Fibroblast of villous mesenchyme (primary cell): ENCODE measurements around the gene FGF12. TPM values are rescaled to one million over a fixed set of nuclear protein-coding genes. Genes with fewer than 3 reads are reported as not detected.

ENCODE experiments used
- DNase-seq: peaks from one replicate; pipeline ENCODE4 v3.0.0-alpha.2; 2010; ENCODE audit warnings: low read depth
- H3K4me3 ChIP-seq: 2 replicates; pipeline ENCODE4 v1.5.1; 2011; ENCODE audit warnings: low read depth, mild to moderate bottlenecking, low read length
- total RNA-seq: library from RNA; depleted of rRNA; stranded (reverse); fragments of >200 nt; gene quantifications from 2 replicates; pipeline ENCODE4 v1.2.3, GENCODE V29; 2012
- TF ChIP-seq, protein P1 (sequence below): IDR thresholded peaks from 2 replicates; pipeline ENCODE4 v1.5.1; 2012; ENCODE audit warnings: low read depth, mild to moderate bottlenecking, low read length; ENCODE audit not compliant: insufficient read depth

Gene FGF12
- total RNA-seq, 1 donor = under 0.01 TPM

- DNase-seq = no peak
- TF ChIP-seq, protein P1, sequence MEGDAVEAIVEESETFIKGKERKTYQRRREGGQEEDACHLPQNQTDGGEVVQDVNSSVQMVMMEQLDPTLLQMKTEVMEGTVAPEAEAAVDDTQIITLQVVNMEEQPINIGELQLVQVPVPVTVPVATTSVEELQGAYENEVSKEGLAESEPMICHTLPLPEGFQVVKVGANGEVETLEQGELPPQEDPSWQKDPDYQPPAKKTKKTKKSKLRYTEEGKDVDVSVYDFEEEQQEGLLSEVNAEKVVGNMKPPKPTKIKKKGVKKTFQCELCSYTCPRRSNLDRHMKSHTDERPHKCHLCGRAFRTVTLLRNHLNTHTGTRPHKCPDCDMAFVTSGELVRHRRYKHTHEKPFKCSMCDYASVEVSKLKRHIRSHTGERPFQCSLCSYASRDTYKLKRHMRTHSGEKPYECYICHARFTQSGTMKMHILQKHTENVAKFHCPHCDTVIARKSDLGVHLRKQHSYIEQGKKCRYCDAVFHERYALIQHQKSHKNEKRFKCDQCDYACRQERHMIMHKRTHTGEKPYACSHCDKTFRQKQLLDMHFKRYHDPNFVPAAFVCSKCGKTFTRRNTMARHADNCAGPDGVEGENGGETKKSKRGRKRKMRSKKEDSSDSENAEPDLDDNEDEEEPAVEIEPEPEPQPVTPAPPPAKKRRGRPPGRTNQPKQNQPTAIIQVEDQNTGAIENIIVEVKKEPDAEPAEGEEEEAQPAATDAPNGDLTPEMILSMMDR = no peak
These were observed 330.3 kb downstream of the FGF12 start for GRCh38 chr3:192397012-192397411.

DNA sequence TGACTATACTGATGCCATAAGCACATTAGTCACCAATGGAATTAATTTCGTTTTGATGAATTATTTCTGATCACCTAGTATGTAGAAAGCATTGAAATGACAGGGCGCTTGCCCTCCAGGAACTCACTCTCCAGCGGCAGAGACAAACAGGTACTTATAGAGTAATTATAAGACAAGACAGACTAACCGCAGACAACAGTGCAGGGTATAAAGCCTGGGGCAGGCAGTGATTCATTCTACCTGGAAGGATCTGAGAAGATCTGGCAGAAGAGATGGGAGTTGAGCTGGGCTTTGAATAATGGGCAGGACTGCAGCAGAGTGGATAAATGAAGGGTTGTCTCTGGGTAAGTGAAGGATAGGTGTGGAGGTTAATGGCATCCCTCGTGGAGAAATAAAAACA lies 331.8 kb downstream of the FGF12 start:
- TF ChIP-seq, protein P1 = no peak
- no peak for DNase-seq
- H3K4me3 ChIP-seq = no peak overlapping the region

More at GRCh38 chr3:192397012-192397411, 330.3 kb downstream of the FGF12 start:
- H3K4me3 ChIP-seq = no peak overlapping the region

DNA sequence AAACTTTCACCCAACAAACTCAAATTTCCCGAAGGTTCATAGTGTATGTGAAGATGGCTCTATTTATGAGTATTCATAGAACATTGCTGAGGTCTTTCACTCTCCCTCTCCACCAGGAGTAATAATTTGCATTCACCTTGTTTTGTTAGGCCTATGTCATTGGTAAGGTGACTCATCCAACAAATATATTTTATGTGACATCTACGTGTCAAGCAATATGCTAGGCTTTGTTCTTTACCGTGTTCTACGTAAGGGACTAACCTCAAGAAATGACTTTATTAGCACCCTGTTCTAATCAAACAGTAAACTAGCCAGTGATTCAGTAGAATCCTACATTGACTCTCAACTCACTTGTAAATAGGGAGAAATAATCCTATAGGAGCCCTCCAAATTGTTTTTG lies 334.4 kb downstream of the FGF12 start:
- no peak overlapping the region for H3K4me3 ChIP-seq
- TF ChIP-seq, protein P1 = no peak
- DNase-seq = no peak

DNA sequence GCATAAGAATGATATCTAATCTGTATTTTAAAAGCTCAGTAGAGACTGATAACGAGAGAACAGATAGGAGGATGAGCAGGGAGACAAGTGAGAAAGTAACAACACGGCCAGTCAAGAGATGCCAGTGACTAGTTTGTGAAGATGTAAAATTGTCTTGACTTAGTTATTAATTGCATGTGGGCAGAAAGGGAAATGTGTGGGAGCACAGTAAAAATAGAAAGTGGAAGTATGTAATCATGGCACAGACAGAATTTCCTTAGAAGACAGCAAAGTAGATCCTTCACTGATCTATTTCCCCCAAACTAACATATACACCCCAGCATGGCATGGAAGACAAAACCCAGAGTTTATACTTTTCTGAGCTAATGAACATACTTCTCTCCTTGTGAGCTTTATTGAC lies 344.5 kb downstream of the FGF12 start:
- H3K4me3 ChIP-seq = no peak overlapping the region
- TF ChIP-seq, protein P1 = no peak
- no peak for DNase-seq

GRCh38 chr3:192373586-192373985 lies 353.8 kb downstream of the FGF12 start:
- no peak for DNase-seq
- TF ChIP-seq, protein P1 = no peak
- H3K4me3 ChIP-seq = no peak overlapping the region

DNA sequence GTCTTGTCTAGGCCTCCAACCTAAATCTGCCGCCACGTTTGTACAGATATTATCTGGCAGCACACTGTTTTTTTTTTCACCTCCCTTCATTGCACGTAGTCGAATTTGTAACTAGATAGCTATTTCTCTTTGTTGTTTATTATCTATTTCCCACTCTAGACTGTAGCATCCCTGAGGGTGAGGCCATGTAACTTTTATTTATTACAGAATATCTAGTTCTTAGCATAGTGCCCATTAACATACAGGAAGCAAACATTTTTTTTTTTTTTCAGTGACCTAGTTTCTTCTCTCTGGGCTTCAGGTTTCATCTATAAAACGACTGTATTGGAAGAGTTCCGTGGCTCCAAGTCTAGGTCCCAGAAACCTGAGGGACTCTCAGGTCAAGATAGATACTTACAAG lies 354.3 kb downstream of the FGF12 start:
- H3K4me3 ChIP-seq = no peak overlapping the region
- TF ChIP-seq, protein P1 = no peak
- no peak for DNase-seq

GRCh38 chr3:192372616-192373015 lies 354.7 kb downstream of the FGF12 start:
- no peak overlapping the region for H3K4me3 ChIP-seq
- TF ChIP-seq, protein P1 = no peak
- DNase-seq = no peak
